ENCODE results near the gene RAB44. TPM values are rescaled to one million over a fixed set of nuclear protein-coding genes. Genes with fewer than 3 reads are reported as not detected.

Gene RAB44
- polyA plus RNA-seq, 1 experiment, result 0.04 TPM

DNA sequence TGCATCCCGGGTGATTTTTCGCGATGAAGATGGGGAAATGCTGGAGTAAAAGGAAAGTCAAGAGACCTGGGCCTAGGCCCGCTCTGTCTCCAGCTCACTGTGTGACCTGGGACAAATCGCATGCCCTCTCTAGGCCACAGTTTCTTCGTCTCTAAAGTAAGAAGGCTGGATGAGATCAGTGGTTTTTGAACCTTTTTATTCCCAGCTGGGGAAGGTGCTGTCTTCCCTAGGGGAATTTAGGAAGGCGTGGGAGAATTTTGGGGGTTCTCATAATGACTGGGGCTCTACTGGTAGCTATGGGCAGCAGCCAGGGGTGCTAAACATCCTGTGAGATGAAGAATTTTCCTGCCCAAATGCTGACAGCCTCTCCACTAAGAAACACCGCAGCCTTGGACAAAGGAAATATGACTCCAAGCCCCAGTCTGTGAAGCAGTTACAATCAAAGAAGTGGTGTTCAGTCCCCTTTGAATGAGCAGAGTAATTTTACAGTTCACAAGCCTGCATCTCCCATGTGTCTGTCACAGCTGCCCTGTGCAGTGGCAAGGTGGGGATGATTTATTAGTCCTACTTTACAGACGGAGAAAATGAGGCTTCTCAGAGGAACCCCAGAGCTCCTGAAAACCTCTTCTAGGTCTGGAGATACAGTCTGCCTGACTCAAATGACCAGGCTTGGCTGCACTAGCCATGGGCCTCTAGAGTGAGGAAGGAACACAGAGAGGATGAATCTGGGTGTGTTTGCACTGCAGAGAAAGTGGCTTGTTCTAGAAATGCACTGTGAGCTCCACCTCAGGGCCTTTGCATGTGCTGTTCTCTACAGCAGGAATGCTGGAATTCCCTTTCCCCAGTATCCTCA, 57.2 kb downstream of the RAB44 start:
- H3K27me3 ChIP-seq (ENCODE audit: control insufficient read depth, insufficient read depth, low read length), result no peaks in the 10 kb centered on the region
- ChIA-PET CTCF (interaction anchor here (0.7 to 4.5 kb wide), 7 partner anchors 9 to 151 kb away, joined by 3 to 20 read pairs (median 3); no protein-coding TSS in a partner anchor), POLR2A (interaction anchor here (0.6 kb wide), 1 partner anchor 127 kb away, joined by 8 read pairs; no protein-coding TSS in a partner anchor)
- TF ChIP-seq, protein P1, sequence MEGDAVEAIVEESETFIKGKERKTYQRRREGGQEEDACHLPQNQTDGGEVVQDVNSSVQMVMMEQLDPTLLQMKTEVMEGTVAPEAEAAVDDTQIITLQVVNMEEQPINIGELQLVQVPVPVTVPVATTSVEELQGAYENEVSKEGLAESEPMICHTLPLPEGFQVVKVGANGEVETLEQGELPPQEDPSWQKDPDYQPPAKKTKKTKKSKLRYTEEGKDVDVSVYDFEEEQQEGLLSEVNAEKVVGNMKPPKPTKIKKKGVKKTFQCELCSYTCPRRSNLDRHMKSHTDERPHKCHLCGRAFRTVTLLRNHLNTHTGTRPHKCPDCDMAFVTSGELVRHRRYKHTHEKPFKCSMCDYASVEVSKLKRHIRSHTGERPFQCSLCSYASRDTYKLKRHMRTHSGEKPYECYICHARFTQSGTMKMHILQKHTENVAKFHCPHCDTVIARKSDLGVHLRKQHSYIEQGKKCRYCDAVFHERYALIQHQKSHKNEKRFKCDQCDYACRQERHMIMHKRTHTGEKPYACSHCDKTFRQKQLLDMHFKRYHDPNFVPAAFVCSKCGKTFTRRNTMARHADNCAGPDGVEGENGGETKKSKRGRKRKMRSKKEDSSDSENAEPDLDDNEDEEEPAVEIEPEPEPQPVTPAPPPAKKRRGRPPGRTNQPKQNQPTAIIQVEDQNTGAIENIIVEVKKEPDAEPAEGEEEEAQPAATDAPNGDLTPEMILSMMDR (IDR thresholded peaks at IDR 0.05; ENCODE audit: insufficient read depth, low read depth, low read length), result no peak
- no peaks in the 10 kb centered on the region for H3K36me3 ChIP-seq (ENCODE audit: control insufficient read depth, insufficient read depth, low read length)
- H3K4me3 ChIP-seq (ENCODE audit: low read depth, low read length), result no peak overlapping the region
- DNase-seq (ENCODE audit: low read depth), result no peak

DNA sequence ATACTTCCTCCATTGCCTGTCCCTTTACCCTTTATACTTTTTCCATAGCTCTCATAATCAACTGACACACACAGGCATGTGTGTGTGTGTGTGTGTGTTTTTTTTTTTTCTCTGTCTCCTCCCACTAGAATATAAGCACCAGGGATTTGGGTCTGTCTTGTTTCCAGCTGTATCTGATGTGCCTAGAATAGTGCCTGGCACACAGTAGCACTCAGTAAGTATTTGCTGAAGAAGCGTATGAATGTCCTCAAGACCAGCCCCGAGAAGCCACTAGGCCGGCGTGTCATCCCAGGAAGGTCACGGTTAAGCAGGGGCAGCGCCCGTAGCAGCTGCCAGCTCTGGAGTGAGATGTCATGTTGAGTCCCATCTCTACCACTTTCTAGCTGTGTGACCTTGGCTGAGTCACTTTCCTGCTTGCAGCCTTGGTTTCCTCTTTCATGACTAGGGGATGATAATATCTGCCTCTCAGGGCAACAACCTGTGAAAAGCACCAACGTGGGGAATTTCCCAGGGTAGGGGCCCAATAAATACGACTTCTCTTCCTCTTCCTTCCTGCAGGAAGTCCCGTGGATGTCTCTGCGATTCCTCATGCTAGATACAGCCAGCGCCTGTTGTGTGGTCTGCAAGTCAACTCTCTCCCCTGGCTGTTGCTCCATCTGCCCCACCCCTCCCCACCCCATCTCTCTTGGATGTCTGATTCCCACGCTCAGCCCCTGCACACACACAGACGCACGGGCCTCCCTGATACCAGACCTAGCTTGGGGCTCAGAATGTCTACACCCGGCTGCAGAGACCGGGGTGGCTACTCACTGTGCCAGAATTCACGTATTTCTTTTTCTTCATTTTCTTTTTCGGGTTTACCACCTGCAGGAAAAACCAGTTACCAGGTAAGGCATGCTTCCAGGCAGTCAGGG, 58.1 kb downstream of the RAB44 start:
- POLR2A ChIA-PET, result no interaction called here
- no peak for DNase-seq (ENCODE audit: low read depth)
- CTCF ChIA-PET, result interaction anchor here (0.6 to 4.9 kb wide), 9 partner anchors 10 to 452 kb away, joined by 3 to 37 read pairs (median 3); no protein-coding TSS in a partner anchor
- Histone ChIP-seq H3K27me3 (ENCODE audit: control insufficient read depth, insufficient read depth, low read length) (peaks cover 2% of the 10 kb centered on the region), H3K36me3 (ENCODE audit: control insufficient read depth, insufficient read depth, low read length) (no peaks in the 10 kb centered on the region), H3K4me3 (ENCODE audit: low read depth, low read length) (no peak overlapping the region)
- TF ChIP-seq, protein P1 (IDR thresholded peaks at IDR 0.05; ENCODE audit: insufficient read depth, low read depth, low read length), result no peak

- CTCF ChIA-PET, result interaction anchor here (1.1 to 4.9 kb wide), 2 partner anchors 12 to 138 kb away, joined by 3 to 37 read pairs; no protein-coding TSS in a partner anchor
- no peak for DNase-seq (ENCODE audit: low read depth)
- no peaks in the 10 kb centered on the region for H3K36me3 ChIP-seq (ENCODE audit: control insufficient read depth, insufficient read depth, low read length)
- POLR2A ChIA-PET, result no interaction called here
- TF ChIP-seq, protein P1 (IDR thresholded peaks at IDR 0.05; ENCODE audit: insufficient read depth, low read depth, low read length), result no peak
- no peak overlapping the region for H3K4me3 ChIP-seq (ENCODE audit: low read depth, low read length)
- H3K27me3 ChIP-seq (ENCODE audit: control insufficient read depth, insufficient read depth, low read length), result peaks cover 2% of the 10 kb centered on the region
Observed at GRCh38 chr6:36756786-36757185, 59.2 kb downstream of the RAB44 start.

DNA sequence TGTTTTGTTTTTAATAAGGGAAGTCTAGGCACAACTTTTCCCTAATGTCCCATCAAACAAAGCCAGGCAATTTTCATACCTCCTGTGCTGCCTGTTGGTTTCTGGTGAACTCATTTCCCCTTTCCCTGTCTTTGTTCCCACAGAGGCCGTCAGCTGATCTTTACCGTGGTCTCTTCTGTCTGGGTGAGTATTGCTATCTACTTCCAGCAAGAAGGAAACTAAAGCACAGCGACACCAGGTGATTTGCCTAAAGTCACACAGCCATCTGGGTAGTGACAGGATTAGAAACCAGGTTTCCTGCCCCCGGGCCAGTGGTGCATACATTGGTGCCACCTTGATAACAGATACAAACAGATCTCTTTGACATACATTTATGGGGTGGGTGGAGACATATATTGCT, 59.6 kb downstream of the RAB44 start:
- no peak for DNase-seq (ENCODE audit: low read depth)
- ChIA-PET CTCF (interaction anchor here (1.1 to 4.9 kb wide), 3 partner anchors 11 to 142 kb away, joined by 3 to 45 read pairs (median 37); no protein-coding TSS in a partner anchor), POLR2A (no interaction called here)
- Histone ChIP-seq H3K4me3 (ENCODE audit: low read depth, low read length) (no peak overlapping the region), H3K27me3 (ENCODE audit: control insufficient read depth, insufficient read depth, low read length) (peaks cover 2% of the 10 kb centered on the region), H3K36me3 (ENCODE audit: control insufficient read depth, insufficient read depth, low read length) (no peaks in the 10 kb centered on the region)
- TF ChIP-seq, protein P1 (IDR thresholded peaks at IDR 0.05; ENCODE audit: insufficient read depth, low read depth, low read length), result no peak
